HepG2 (cell line): ENCODE results near the gene ANKAR.

Experiments used
- ATF5 ChIP-seq: sonication (generic); formaldehyde crosslinking; IDR thresholded peaks from 2 replicates; pipeline ENCODE4 v1.4.0; 2020; ENCODE audit warnings: mild to moderate bottlenecking, low read depth, missing genetic modification reagents
- ATF6 ChIP-seq: sonication (generic); formaldehyde crosslinking; conservative IDR thresholded peaks from 2 replicates; pipeline ENCODE4 v1.4.0; 2020; ENCODE audit warnings: missing genetic modification reagents
- MAZ ChIP-seq, 2 experiments: sonication (generic) in 1 of 2; formaldehyde crosslinking in 1 of 2; IDR thresholded peaks; 2 replicates each; pipeline versions ENCODE4 v1.5.0 to v1.6.1; 2012 to 2020; ENCODE audit warnings: low read depth in 2 of 2, mild to moderate bottlenecking in 2 of 2, borderline replicate concordance in 1 of 2, improper control_type of control experiment in 1 of 2, low read length in 1 of 2, missing genetic modification reagents in 1 of 2, moderate library complexity in 1 of 2
- YY1 ChIP-seq: IDR thresholded peaks from 2 replicates; pipeline ENCODE4 v1.6.1; 2011; ENCODE audit warnings: low read length, low read depth, moderate library complexity, mild to moderate bottlenecking; ENCODE audit not compliant: insufficient read depth, insufficient replicate concordance

GRCh38 chr2:189660803-189661147 is 13.7 kb upstream of the ANKAR start:
- TF ChIP-seq ATF5 (CRISPR knock-in tag) (no peak), MAZ (IDR thresholded peaks at IDR 0.05; ENCODE audit: borderline replicate concordance, low read depth, low read length) (no peak), MAZ (CRISPR knock-in tag; IDR thresholded peaks at IDR 0.05; ENCODE audit: low read depth) (no peak), ATF6 (no peak), YY1 (no peak)
